Stimulated activated CD8-positive, alpha-beta memory T cell treated with anti-CD3 and anti-CD28 coated beads, Interleukin-12 subunit alpha, Interleukin-12 subunit beta, amount 100 ng/mL, for 24 hours (primary cell): ENCODE measurements around the gene DUOXA1.
"Not testable (repeated sequence)": the region's sequence is repeated elsewhere in the genome, so short reads cannot be mapped to it uniquely, and the experiment has no call there.

ENCODE experiments used
- DNase-seq: peaks from one replicate; pipeline ENCODE4 v3.0.0-alpha.2; 2020; ENCODE audit errors: extremely low read depth

DUOXA1 gene

GRCh38 chr15:45089712-45090373 is 39.8 kb downstream of the DUOXA1 start:
- no peak for DNase-seq

DNA sequence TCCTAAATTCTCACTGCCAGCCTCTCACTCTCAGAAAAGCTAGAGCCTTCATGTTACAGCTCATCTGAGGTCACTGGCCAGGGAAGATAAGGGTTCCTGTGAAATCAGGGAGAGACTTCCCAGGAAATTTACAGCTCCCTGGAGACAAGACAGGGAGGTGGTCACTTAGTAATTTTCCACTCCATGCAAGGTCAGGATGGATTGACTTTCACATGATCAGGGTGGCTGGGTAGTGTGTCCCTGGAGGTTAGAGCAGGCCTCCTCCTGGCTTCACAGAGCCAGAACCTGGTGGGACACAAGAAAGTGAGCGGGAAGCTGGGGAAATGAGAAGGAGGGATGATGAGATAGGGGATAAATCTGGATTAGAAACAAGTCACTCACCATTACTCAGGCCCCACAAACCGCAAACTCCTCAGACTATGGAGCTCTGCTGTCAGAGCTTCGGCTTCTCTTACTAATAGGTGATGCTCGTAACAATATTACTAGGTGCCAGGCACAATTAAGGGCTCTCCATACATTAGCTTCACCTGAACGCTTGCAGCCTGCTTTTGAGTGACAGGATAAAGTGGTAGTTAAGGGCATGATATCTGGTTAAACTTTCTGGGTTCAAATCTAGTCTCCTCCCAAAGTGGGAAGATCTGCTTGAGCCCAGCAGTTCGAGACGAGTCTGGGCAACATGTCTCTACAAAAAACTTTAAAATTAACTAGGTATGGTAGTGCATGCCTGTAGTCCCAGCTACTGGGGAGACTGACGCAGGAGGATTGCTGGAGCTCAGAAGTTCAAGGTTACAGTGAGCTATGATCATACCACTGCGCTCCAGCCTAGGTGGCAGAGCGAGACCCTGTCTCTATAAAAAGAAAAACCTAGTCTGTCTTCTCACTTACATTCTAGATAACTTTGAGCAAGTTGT is 40.6 kb downstream of the DUOXA1 start:
- DNase-seq = no peak

DNA sequence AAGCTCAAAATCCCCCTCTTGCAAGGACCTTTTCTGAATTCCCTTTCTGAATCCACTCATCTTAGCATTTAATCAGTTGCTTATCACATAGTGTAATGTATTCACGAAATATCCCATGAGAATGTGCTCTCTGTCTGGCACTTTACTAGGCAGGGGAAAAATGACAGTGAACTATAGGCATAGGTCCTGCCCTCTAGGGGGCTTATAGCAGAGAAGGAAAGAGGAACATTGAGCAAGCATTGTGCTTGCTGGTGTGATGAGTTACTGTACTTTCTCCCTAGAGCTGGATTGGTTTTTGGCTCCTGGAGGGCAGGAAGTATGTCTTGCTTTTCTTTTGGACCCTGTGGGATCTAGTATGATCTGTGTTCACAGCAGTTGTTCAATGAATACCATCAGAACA is 42.2 kb downstream of the DUOXA1 start:
- no peak for DNase-seq

DNA sequence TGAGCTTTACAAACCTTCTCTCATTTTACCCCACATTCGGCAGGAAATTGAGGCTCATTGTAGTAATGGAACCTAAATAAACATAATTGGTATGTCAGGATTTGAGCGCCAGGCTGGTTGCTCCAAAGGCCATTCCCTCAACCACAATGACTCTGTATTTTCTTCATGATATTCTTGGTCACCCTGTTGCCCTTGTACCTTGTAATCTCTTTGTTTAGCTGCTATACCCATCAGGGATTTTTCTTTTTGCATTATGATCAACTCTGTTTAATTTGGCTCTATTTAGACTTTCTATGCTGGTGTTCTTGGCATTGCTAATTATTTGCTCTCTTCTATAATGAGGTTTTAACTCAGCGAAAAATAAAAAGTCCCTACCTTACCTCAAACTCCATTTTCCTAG is 45.5 kb downstream of the DUOXA1 start:
- DNase-seq = no peak

GRCh38 chr15:45083223-45083622 is 46.5 kb downstream of the DUOXA1 start:
- DNase-seq = no peak

DNA sequence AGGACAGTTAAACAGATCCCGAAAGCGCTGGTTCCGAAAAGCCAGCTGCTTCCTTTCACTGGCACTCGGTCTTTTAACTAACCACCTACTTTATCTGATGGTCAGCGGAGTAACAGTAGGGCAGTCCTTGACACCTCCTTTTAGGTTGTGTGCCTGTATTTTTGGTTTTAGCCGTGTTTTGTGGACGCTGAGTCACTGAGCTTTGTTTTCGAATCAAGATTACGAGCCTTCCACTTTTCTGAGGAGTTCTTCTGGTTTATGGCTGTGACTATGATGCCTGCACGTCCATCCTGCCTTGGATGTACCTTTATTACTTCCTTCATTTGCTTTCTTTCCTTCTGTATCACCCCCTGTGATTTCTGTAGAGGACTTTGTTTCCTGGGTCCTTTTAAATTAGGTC is 47.3 kb downstream of the DUOXA1 start:
- not testable (repeated sequence) for DNase-seq

DNA sequence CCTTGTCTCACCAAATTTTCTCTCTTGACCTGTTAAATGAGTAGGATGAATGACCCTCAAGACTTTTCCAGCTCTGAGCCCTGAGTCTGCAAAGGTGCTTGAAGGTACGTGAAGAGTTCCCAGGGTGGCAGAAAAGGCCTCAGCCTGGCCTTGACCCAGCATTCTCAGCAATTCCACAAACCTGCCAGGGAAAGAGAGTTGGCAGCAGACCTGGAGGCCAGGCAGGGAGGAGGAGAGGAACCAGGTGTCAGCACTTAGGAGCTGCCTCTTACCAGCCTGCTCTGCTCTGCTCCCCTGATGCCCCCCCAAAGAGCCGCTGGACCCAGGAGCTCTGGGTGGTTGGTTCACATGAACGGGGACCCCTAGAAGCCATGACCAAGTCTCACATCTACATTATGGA is 49.1 kb downstream of the DUOXA1 start:
- DNase-seq = not testable (repeated sequence)

DNA sequence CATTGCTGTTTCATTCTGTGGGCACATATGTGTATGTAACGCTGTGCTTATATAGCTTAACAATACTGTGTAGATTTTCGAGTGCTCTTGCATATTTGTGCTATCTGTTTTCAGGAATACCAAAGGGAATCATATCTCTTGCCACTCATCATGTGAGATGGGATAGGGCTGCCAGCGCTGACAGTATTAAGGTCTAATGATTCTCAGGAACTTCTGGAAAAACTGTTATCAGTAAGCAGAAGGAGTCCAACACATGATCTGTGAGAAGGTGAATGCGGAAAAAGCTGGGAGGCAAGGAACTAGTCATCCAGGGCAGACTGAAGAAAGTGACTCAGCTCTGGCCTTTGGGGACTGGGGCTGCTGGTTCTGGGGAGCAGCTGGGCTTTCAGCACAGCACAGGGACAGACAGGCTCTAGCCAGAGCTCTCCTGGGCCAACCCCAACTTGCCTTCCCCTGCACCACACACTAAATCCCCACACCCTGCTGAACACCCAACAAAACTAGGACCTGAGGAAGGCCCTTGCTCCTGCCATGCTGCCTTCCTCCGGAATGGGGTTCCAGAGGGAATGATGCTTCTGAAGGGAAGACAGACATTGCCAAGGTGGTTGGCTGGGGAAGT is 49.9 kb downstream of the DUOXA1 start:
- DNase-seq = not testable (repeated sequence)

- not testable (repeated sequence) for DNase-seq
These were observed 50.5 kb downstream of the DUOXA1 start for GRCh38 chr15:45079201-45079600.

DNA sequence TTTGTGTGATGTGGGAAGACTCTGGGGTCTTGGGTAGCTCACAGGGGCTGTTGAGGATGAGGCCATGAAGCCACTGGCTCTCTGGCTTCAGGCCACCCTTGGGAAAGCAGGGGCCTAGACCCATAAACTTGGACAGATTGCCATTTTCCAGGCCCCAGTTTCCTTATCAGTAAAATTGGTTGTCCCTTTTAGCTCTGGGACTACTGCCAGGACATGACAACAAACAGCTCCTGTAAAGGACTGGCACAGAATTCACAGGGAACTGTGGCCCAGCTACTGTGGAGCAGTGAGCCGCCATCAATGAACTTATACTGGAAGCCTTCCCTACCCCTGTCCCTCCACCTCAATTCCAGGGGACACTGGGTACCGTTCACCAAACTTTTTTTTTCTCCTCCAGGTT is 52.3 kb downstream of the DUOXA1 start:
- not testable (repeated sequence) for DNase-seq

DNA sequence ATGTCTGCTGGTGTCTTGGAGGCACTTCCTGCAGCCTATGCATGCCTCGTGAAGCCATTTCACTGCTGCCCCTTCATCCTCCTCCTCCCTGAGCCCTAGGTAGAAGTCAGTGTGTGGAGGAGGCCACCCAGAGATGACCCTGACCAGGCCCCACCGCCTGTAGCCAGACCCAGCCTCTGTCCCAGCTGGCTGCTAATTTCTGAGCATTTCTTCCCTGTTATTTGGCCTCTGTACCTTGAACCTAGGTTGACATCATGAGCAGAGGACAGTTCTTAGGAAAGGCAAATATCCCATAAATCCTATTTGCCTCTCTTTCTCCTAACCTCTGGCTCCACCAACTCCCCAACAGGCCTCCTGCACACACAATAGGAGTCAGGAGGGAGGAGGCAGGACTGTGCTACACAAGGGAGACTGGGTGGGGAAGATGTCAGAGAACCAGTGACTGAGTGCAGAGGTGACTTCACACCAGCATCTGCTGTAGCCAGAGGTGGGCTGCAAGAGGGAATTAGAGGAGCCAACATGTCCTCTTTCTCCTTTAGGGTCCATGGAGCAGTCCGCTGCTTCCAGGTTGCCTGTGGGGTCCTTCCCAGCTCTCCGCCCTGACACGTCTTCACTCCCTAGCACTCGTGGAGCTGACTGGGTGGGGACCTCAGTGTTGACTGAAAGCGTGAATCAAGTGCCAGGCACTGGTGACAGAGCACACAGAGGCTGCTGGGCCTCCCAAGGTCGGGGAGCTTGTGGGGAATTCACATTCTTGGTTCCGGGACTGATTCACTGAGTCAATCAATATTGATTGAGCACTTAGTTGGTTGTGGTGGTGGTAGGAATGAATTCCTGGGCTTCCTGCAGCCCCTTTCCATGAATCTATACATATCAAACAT is 54.0 kb downstream of the DUOXA1 start:
- DNase-seq = not testable (repeated sequence)

GRCh38 chr15:45073602-45074001 is 56.1 kb downstream of the DUOXA1 start:
- DNase-seq = not testable (repeated sequence)

GRCh38 chr15:45069942-45070360 is 59.7 kb downstream of the DUOXA1 start:
- not testable (repeated sequence) for DNase-seq
